PC-3 (cell line): ENCODE data around the gene STAM.

Experiments used
- CTCF ChIP-seq: fragments of 300-600 bp; sonication (generic); conservative IDR thresholded peaks from 2 replicates; pipeline ENCODE4 v1.5.1; 2017; ENCODE audit warnings: antibody characterized with exemption, low read depth, mild to moderate bottlenecking, low read length
- EZH2 ChIP-seq: fragments of 300-600 bp; sonication (generic); IDR thresholded peaks from one replicate; pipeline ENCODE4 v1.6.1; 2017; ENCODE audit warnings: antibody characterized with exemption, mild to moderate bottlenecking, low read length; ENCODE audit not compliant: unreplicated experiment
- EZH2phosphoT487 ChIP-seq: fragments of 300-600 bp; sonication (generic); IDR thresholded peaks from 2 replicates; pipeline ENCODE4 v1.6.1; 2018; ENCODE audit warnings: mild to moderate bottlenecking, antibody characterized with exemption, low read length, borderline replicate concordance

DNA sequence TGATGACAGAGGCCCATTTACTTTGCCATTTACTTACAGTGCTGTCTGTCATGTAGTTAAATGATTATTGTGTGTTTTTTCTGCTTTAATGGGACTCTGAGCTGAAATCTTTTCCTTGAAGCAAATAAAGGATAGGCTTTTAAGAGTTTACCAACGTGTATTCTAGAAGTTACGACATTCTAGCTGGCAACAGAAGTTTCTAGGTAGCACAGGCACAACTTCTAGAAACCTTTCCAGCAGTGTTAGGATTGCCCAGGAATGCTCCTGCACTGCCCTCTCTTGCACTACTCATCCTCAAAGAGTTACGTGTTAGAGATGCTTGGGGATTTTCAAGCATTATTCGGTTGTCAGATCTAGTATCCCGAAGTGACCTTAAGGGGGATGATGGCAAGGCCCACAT lies 65.5 kb downstream of the STAM start:
- TF ChIP-seq CTCF: no peak
- TF ChIP-seq EZH2: no peak
- TF ChIP-seq EZH2phosphoT487: no peak
